ENCODE results near the gene ACBD4. TPM values are rescaled to one million over a fixed set of nuclear protein-coding genes. Genes with fewer than 3 reads are reported as not detected.

The ACBD4 gene
- total RNA-seq, 1 experiment from 2014 or later, result 9.7 TPM

DNA sequence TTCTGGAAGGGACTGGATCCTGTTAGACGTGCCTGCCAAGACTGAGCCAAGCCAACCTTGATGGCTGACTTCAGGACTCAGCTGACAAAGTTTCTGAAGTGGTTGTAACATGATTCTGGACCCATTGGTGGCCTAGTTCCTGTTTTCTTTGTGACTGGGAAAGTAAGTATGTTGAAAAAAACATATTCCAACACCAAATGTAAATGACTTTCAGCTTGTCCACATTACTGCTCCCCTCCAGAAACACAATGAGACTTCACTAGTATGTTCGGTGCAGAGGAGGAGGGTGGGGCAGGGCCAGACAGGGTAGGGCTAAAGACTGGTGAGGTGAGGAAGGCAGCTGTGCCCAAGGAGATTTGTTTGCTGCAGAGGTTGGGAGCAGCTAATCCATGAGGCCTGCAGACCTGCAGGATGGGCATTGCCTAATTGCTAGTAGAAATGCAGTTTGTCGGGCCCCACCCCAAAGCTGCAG, 47.9 kb upstream of the ACBD4 start:
- no peak overlapping the region for H4K8ac ChIP-seq (replicated peaks; ENCODE audit: insufficient read length, low read depth, low read length)
- no peaks in the 10 kb centered on the region for H3K27me3 ChIP-seq (ENCODE audit: insufficient read depth, low read length)
- H3K9me3 Mint-ChIP-seq, result no peaks in the 10 kb centered on the region
- no peak overlapping the region for H2BK5ac ChIP-seq (ENCODE audit: insufficient read length, low read length)
- H3K27ac ChIP-seq (ENCODE audit: insufficient read length, low read depth, low read length), result no peak overlapping the region
- H3K27me3 Mint-ChIP-seq (ENCODE audit: low read depth), result no peaks in the 10 kb centered on the region
- H3K4me2 ChIP-seq (ENCODE audit: insufficient read depth, insufficient read length, low read length), result no peak overlapping the region
- no peak overlapping the region for H3K56ac ChIP-seq (ENCODE audit: insufficient read length, low read depth, low read length)
- H2BK120ac ChIP-seq (ENCODE audit: low read depth, low read length, poor library complexity, severe bottlenecking), result no peak overlapping the region
- no peak overlapping the region for H2BK15ac ChIP-seq (ENCODE audit: low read depth, low read length)
- no peaks in the 10 kb centered on the region for H4K20me1 ChIP-seq (ENCODE audit: control insufficient read depth, insufficient read depth, insufficient read length)
- H2AFZ ChIP-seq (ENCODE audit: low read length), result no peak overlapping the region
- WGBS (ENCODE audit: extremely low coverage, insufficient read length, low lambda C conversion rate), result no CpG with 5 or more reads among the region's 3 CpGs
- no peak overlapping the region for H3K4ac ChIP-seq (ENCODE audit: low read depth, low read length)
- peaks cover 2% of the 10 kb centered on the region; the same call in 1 of the 2 replicates for H3K4me1 ChIP-seq (ENCODE audit: insufficient read depth, low read length)
- no peaks in the 10 kb centered on the region for H3K23me2 ChIP-seq (ENCODE audit: insufficient read length, low read depth, low read length, poor library complexity, severe bottlenecking)
- no peak for DNase-seq
- no peak overlapping the region for H2AK5ac ChIP-seq (ENCODE audit: insufficient read length, low read length)
- no peak overlapping the region for H3T11ph ChIP-seq (ENCODE audit: low read length)
- no peak overlapping the region for H4K5ac ChIP-seq (ENCODE audit: insufficient read length, low read depth, low read length)
- no peak overlapping the region for H3K14ac ChIP-seq (ENCODE audit: insufficient read depth, low read length)
- no peaks in the 10 kb centered on the region for H3K9me3 ChIP-seq (ENCODE audit: control insufficient read depth, low read depth, low read length)
- H4K91ac ChIP-seq (ENCODE audit: insufficient read length, low read depth, low read length), result no peak overlapping the region
- H3K4me1 Mint-ChIP-seq, result peaks cover 11 to 12% of the 10 kb centered on the region in 2 experiments
- peaks cover 28 to 87% (median 67%) of the 10 kb centered on the region in 3 experiments; a peak in 6 of 7 replicates for H3K36me3 Mint-ChIP-seq (ENCODE audit: insufficient read depth in 1 of 3, low read depth in 3 of 3)
- no peak overlapping the region for H3K18ac ChIP-seq (ENCODE audit: insufficient read length, low read depth, low read length)
- H2BK20ac ChIP-seq (ENCODE audit: low read depth, low read length, poor library complexity, severe bottlenecking), result no peak overlapping the region
- TF ChIP-seq, protein P1, sequence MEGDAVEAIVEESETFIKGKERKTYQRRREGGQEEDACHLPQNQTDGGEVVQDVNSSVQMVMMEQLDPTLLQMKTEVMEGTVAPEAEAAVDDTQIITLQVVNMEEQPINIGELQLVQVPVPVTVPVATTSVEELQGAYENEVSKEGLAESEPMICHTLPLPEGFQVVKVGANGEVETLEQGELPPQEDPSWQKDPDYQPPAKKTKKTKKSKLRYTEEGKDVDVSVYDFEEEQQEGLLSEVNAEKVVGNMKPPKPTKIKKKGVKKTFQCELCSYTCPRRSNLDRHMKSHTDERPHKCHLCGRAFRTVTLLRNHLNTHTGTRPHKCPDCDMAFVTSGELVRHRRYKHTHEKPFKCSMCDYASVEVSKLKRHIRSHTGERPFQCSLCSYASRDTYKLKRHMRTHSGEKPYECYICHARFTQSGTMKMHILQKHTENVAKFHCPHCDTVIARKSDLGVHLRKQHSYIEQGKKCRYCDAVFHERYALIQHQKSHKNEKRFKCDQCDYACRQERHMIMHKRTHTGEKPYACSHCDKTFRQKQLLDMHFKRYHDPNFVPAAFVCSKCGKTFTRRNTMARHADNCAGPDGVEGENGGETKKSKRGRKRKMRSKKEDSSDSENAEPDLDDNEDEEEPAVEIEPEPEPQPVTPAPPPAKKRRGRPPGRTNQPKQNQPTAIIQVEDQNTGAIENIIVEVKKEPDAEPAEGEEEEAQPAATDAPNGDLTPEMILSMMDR (conservative IDR thresholded peaks at IDR 0.05), result no peak
- no peaks in the 10 kb centered on the region for H3K79me1 ChIP-seq (ENCODE audit: insufficient read depth, low read depth, low read length, poor library complexity, severe bottlenecking)
- no peak overlapping the region for H3K23ac ChIP-seq (ENCODE audit: insufficient read length, low read depth, low read length)
- H3K27ac Mint-ChIP-seq, result peak overlapping the region in 2 of 3 experiments; percentile 35 to 44; a peak in 2 of 7 replicates
- H2BK12ac ChIP-seq (ENCODE audit: insufficient read length, low read depth, low read length), result no peak overlapping the region
- H3K79me2 ChIP-seq (ENCODE audit: insufficient read depth, low read length), result no peaks in the 10 kb centered on the region
- no peak overlapping the region for H3K4me3 Mint-ChIP-seq
- no peak overlapping the region for H3K9ac ChIP-seq (ENCODE audit: extremely low read depth, insufficient read length, low read length)

All from H9 (cell line).